Lower lobe of right lung (tissue), 2 donors: Measurements from ENCODE around the gene ALOX15B. TPM values are rescaled to one million over a fixed set of nuclear protein-coding genes. Genes with fewer than 3 reads are reported as not detected.

Experiments used
- ATAC-seq, 2 donors: fragments of 200-7000 bp; cut with Tn5 transposase; one replicate each; pipeline ENCODE4 v1.9.1; 2020 to 2022; ENCODE audit warnings: mild to moderate bottlenecking in 2 of 2, moderate library complexity in 2 of 2
- DNase-seq: peaks from one replicate; pipeline ENCODE4 v3.0.0-alpha.2; 2020
- H3K27ac ChIP-seq: fragments of 200-600 bp; one replicate; pipeline ENCODE4 v1.8.0; 2022
- H3K27me3 ChIP-seq: fragments of 200-600 bp; one replicate; pipeline ENCODE4 v1.8.0; 2022; ENCODE audit warnings: low read depth
- H3K36me3 ChIP-seq: fragments of 200-600 bp; one replicate; pipeline ENCODE4 v1.8.0; 2022; ENCODE audit warnings: mild to moderate bottlenecking
- H3K4me1 ChIP-seq: fragments of 200-600 bp; one replicate; pipeline ENCODE4 v1.8.0; 2022
- H3K4me3 ChIP-seq: fragments of 200-600 bp; one replicate; pipeline ENCODE4 v1.8.0; 2022; ENCODE audit warnings: mild to moderate bottlenecking
- H3K9me3 ChIP-seq: fragments of 200-600 bp; one replicate; pipeline ENCODE4 v1.8.0; 2022
- CTCF ChIP-seq: fragments of 200-600 bp; IDR thresholded peaks from one replicate; pipeline ENCODE4 v1.8.0; 2022; ENCODE audit warnings: antibody characterized with exemption, mild to moderate bottlenecking
- intact Hi-C: fragments of 100-400 bp; cut with DNase I; formaldehyde crosslinking; loops from one replicate; pipeline ENCODE4 v1.11.0; 2022
- total RNA-seq: library from RNA; stranded (reverse); fragmentation: NEBNext Ultra II Directional; extraction: Animal tissue kit (Norgen Biotek cat#: 25700); gene quantifications from one replicate; pipeline ENCODE4 v1.2.1, GENCODE V29; 2021
- donor health status: DM: no; HTN: yes; CAD: no; lungs with severe emphysema.

ALOX15B gene
- total RNA-seq, 1 donor from 2014 or later: 53.5 TPM

DNA sequence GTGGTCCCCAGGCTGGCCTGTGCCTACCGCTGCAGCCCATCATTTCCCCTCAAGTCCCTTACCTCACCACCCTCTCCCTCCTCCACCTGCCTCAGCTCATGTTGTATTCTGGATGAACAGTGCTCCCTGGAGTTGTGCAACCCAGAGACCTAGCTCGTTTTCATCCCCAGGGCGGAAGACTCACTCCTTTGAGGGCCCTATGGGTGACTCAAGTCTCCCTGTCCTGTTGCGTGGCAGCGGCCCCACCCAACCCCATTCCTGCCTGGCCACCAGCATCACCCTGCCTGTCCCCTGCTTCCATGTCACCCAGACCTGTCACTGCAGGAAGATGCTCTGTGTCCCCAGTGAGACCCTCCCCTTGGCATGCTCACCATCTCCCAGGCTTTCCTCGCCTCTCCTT is 45.4 kb downstream of the ALOX15B start:
- ATAC-seq: no peak
- no peak overlapping the region for H3K27ac ChIP-seq
- no peak for TF ChIP-seq CTCF

GRCh38 chr17:8087075-8087951 is 48.5 kb downstream of the ALOX15B start, which contains the start of gene ALOX12B:
Gene ALOX12B (minus strand): TSS chr17:8087716. CDS start chr17:8087442, 274 bp downstream.
- Histone ChIP-seq H3K4me1 (no peaks in the 10 kb centered on the region), H3K4me3 (no peak within 1 kb of the TSS), H3K27me3 (peaks cover 58% of the 10 kb centered on the region), H3K36me3 (no peaks in the 10 kb centered on the region), H3K9me3 (no peaks in the 10 kb centered on the region), H3K27ac (no peak within 1 kb of the TSS)
- TF ChIP-seq CTCF: no peak
- DNase-seq (no peak), ATAC-seq (peak in 1 of 2 donors; percentile 6)
- intact Hi-C loops: no loop called here

More for the DNA sequence above, 45.4 kb downstream of the ALOX15B start:
- Histone ChIP-seq H3K36me3 (no peaks in the 10 kb centered on the region), H3K4me3 (no peak overlapping the region), H3K9me3 (no peaks in the 10 kb centered on the region), H3K4me1 (peaks cover 12% of the 10 kb centered on the region), H3K27me3 (peaks cover 66% of the 10 kb centered on the region)
- intact Hi-C loops: no loop called here
- DNase-seq: peak; percentile 10

DNA sequence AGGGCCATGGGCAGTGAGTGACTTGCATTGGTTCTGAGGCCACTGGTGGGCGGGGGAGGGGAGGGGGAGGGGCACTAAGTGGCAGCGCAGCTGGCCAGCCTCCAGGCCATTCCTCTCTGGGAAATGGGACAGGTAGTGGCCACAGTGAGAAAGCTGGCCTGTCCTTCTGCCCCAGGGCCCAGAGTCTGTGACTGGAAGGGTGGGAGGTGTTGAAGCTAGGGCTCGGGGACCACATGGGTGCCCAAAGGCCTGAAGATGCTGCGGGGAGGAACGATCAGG is 49.0 kb downstream of the ALOX15B start:
- TF ChIP-seq CTCF: no peak
- peaks cover 54% of the 10 kb centered on the region for H3K27me3 ChIP-seq
- no peaks in the 10 kb centered on the region for H3K4me1 ChIP-seq
- H3K9me3 ChIP-seq: no peaks in the 10 kb centered on the region
- no peak overlapping the region for H3K4me3 ChIP-seq
- H3K36me3 ChIP-seq: no peaks in the 10 kb centered on the region
- intact Hi-C loops: no loop called here
- ATAC-seq (no peak), DNase-seq (no peak)
- no peak overlapping the region for H3K27ac ChIP-seq

GRCh38 chr17:8089728-8090127 is 50.9 kb downstream of the ALOX15B start:
- intact Hi-C loops: no loop called here
- no peak for TF ChIP-seq CTCF

GRCh38 chr17:8091033-8091687 is 52.3 kb downstream of the ALOX15B start:
- DNase-seq (no peak), ATAC-seq (no peak)
- H3K4me1 ChIP-seq: no peaks in the 10 kb centered on the region
- H3K27ac ChIP-seq: no peak overlapping the region
- peaks cover 32% of the 10 kb centered on the region for H3K27me3 ChIP-seq
- H3K9me3 ChIP-seq: no peaks in the 10 kb centered on the region
- intact Hi-C loops: no loop called here
- no peak overlapping the region for H3K4me3 ChIP-seq
- H3K36me3 ChIP-seq: no peaks in the 10 kb centered on the region
- TF ChIP-seq CTCF: no peak

More at GRCh38 chr17:8089728-8090127, 50.9 kb downstream of the ALOX15B start:
- Histone ChIP-seq H3K9me3 (no peaks in the 10 kb centered on the region), H3K27me3 (peaks cover 44% of the 10 kb centered on the region), H3K4me1 (no peaks in the 10 kb centered on the region), H3K36me3 (no peaks in the 10 kb centered on the region), H3K4me3 (no peak overlapping the region), H3K27ac (no peak overlapping the region)
- no peak for ATAC-seq
- no peak for DNase-seq
